T-cell (primary cell): ENCODE results near the gene CDKN2B-AS1. TPM values are rescaled to one million over a fixed set of nuclear protein-coding genes. Genes with fewer than 3 reads are reported as not detected.

Source experiments
- ATAC-seq, 4 experiments: fragments of 200-7000 bp in 3 of 4; fragments of 150-1000 bp in 1 of 4; cut with Tn5 transposase; replicated peaks in 1 of 4; 1 replicate in 3 of 4; 2 replicates in 1 of 4; pipeline ENCODE4 v1.10.0; 2021; ENCODE audit warnings: moderate library complexity in 3 of 4, mild to moderate bottlenecking in 2 of 4, moderate number of reproducible peaks in 1 of 4
- CTCF ChIA-PET, 2 donors: fragments of 300-600 bp; sonication (Branson Sonifier 250); formaldehyde crosslinking; loops; one replicate each; lab custom pipeline; 2022; ENCODE audit warnings: antibody characterized with exemption in 2 of 2; lab: Charles Lee
- POLR2A ChIA-PET, 2 donors: fragments of 300-600 bp; sonication (Branson Sonifier 250); formaldehyde crosslinking; loops; one replicate each; lab custom pipeline; 2022; ENCODE audit warnings: antibody characterized with exemption in 2 of 2; lab: Charles Lee
- DNase-seq, 35 experiments: peaks; one replicate each; pipeline versions ENCODE4 v3.0.0 to v3.0.0-alpha.2; 2013 to 2023
- H3K27ac ChIP-seq: one replicate; pipeline ENCODE4 v1.5.1; 2013; ENCODE audit warnings: low read length
- H3K27me3 ChIP-seq, 2 experiments: replicated peaks in 1 of 2; 1 replicate in 1 of 2; 2 replicates in 1 of 2; pipeline versions ENCODE4 v1.6.1 to v1.7.0; 2013; ENCODE audit warnings: low read length in 1 of 2, mixed read lengths in 1 of 2; ENCODE audit not compliant: control insufficient read depth in 2 of 2, insufficient read depth in 2 of 2; ENCODE audit errors: extremely low read depth in 1 of 2
- H3K36me3 ChIP-seq, 2 donors: 1 replicate in 1 of 2; 2 replicates in 1 of 2; pipeline versions ENCODE4 v1.6.1 to v1.7.0; 2013; ENCODE audit warnings: low read length in 1 of 2; ENCODE audit not compliant: control insufficient read depth in 2 of 2, insufficient read depth in 1 of 2; ENCODE audit errors: extremely low read depth in 1 of 2
- H3K4me1 ChIP-seq, 2 experiments: 1 replicate in 1 of 2; 2 replicates in 1 of 2; pipeline versions ENCODE4 v1.6.1 to v1.7.0; 2013; ENCODE audit warnings: low read length in 2 of 2, mixed read lengths in 1 of 2; ENCODE audit not compliant: insufficient read depth in 2 of 2, control insufficient read depth in 1 of 2; ENCODE audit errors: extremely low read depth in 1 of 2
- H3K4me3 ChIP-seq, 2 donors: 1 replicate in 1 of 2; 2 replicates in 1 of 2; pipeline versions ENCODE4 v1.5.1 to v1.7.0; 2013; ENCODE audit warnings: mild to moderate bottlenecking in 2 of 2, low read length in 1 of 2, moderate library complexity in 1 of 2; ENCODE audit not compliant: control insufficient read depth in 1 of 2; ENCODE audit errors: extremely low read depth in 1 of 2
- H3K9me3 ChIP-seq: 2 replicates; pipeline ENCODE4 v1.7.0; 2013
- H3K27ac Mint-ChIP-seq, 2 donors: one replicate each; pipeline ENCODE4 v1.8.0; 2020 to 2021; ENCODE audit warnings: mild to moderate bottlenecking in 2 of 2, mixed read lengths in 2 of 2
- H3K27me3 Mint-ChIP-seq, 2 donors: one replicate each; pipeline ENCODE4 v1.8.0; 2021 to 2022; ENCODE audit warnings: mixed read lengths in 2 of 2
- H3K36me3 Mint-ChIP-seq: one replicate; pipeline ENCODE4 v1.8.0; 2021; ENCODE audit warnings: mixed read lengths
- H3K4me1 Mint-ChIP-seq, 3 donors: one replicate each; pipeline ENCODE4 v1.8.0; 2020 to 2022; ENCODE audit warnings: mixed read lengths in 3 of 3, mild to moderate bottlenecking in 1 of 3
- H3K4me3 Mint-ChIP-seq, 3 donors: one replicate each; pipeline ENCODE4 v1.8.0; 2020 to 2022; ENCODE audit warnings: mild to moderate bottlenecking in 3 of 3, mixed read lengths in 3 of 3, moderate library complexity in 3 of 3
- H3K9me3 Mint-ChIP-seq, 3 donors: one replicate each; pipeline ENCODE4 v1.8.0; 2020 to 2022; ENCODE audit warnings: mixed read lengths in 3 of 3
- WGBS: methylation state at CpG from one replicate; pipeline ENCODE4 v1.1.5; 2013; ENCODE audit warnings: missing lambda C conversion rate; ENCODE audit not compliant: insufficient coverage; 5-methylcytosine and 5-hydroxymethylcytosine counted together
- total RNA-seq, 35 experiments: library from RNA in 6 of 35; stranded (reverse) in 6 of 35; fragments of 120-200 nt in 1 of 35; gene quantifications; one replicate each; pipeline versions ENCODE4 v1.2.1 to v1.2.4 and lab custom pipeline; 2013 to 2026

CDKN2B-AS1 gene
- total RNA-seq, 5 donors from 2014 or later (not counting 1 experiment from before 2014, with no cell fraction given) = 1.1 to 1.5 (median 1.4) TPM

- peaks cover 0 to 17% (median 6%) of the 10 kb centered on the region in 3 donors for H3K4me1 Mint-ChIP-seq
- no peak for DNase-seq
- ChIA-PET POLR2A (interaction anchor here in 1 of 2 donors (0.6 kb wide), 1 partner anchor 245 kb away, joined by 3 read pairs; no protein-coding TSS in a partner anchor), CTCF (no interaction called here)
- WGBS = 88% methylated on average over 3 of the region's 8 CpGs
- no peak overlapping the region for H3K27ac Mint-ChIP-seq
- H3K4me3 ChIP-seq = no peak overlapping the region
- H3K27ac ChIP-seq = no peak overlapping the region
- no peaks in the 10 kb centered on the region for H3K27me3 Mint-ChIP-seq
- ATAC-seq = no peak
- peaks cover 0 to 2% of the 10 kb centered on the region in 2 experiments for H3K27me3 ChIP-seq
- no peaks in the 10 kb centered on the region for H3K4me1 ChIP-seq
- H3K9me3 ChIP-seq = no peaks in the 10 kb centered on the region
- H3K9me3 Mint-ChIP-seq = no peaks in the 10 kb centered on the region
- H3K4me3 Mint-ChIP-seq = no peak overlapping the region
- no peaks in the 10 kb centered on the region for H3K36me3 Mint-ChIP-seq
- no peaks in the 10 kb centered on the region for H3K36me3 ChIP-seq
Measured at GRCh38 chr9:22033012-22033630, 38.5 kb downstream of the CDKN2B-AS1 start.

DNA sequence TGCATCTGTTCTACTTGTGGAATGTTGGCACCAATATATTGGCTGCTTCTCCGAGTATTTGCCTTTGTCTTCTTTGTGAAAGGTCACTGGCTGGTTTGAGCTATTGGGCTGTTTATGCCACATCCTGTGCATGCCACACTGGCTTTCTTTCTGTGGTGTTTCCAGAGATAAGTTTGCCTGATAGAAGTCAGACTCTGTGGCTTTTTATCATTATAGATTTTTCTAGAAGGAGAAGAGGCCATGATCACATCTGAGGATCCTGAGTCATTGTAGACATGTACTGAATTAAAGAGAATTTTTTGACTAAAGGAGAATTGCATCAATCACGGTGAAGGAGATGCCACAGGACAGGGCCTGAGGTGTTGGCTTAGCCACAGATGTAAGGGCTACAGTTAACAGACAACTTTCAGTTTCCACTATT lies 41.0 kb downstream of the CDKN2B-AS1 start:
- ChIA-PET POLR2A (no interaction called here), CTCF (interaction anchor here (0.6 to 1.6 kb wide), 5 partner anchors 24 to 226 kb away, joined by 3 to 8 read pairs (median 3); partner anchors contain the start of gene CDKN2B (in 1 of the 2))
- Histone ChIP-seq H3K4me3 (no peak overlapping the region), H3K27me3 (no peaks in the 10 kb centered on the region), H3K9me3 (no peaks in the 10 kb centered on the region), H3K36me3 (no peaks in the 10 kb centered on the region), H3K27ac (no peak overlapping the region), H3K4me1 (no peaks in the 10 kb centered on the region)
- peaks cover 0 to 17% (median 6%) of the 10 kb centered on the region in 3 donors for H3K4me1 Mint-ChIP-seq
- no peaks in the 10 kb centered on the region for H3K36me3 Mint-ChIP-seq
- no peaks in the 10 kb centered on the region for H3K27me3 Mint-ChIP-seq
- H3K9me3 Mint-ChIP-seq = no peaks in the 10 kb centered on the region
- DNase-seq (no peak), ATAC-seq (no peak)
- H3K27ac Mint-ChIP-seq = peak overlapping the region in 1 of 2 donors; percentile 33
- H3K4me3 Mint-ChIP-seq = no peak overlapping the region
- WGBS = 80% methylated on average over 1 of the region's 2 CpGs

DNA sequence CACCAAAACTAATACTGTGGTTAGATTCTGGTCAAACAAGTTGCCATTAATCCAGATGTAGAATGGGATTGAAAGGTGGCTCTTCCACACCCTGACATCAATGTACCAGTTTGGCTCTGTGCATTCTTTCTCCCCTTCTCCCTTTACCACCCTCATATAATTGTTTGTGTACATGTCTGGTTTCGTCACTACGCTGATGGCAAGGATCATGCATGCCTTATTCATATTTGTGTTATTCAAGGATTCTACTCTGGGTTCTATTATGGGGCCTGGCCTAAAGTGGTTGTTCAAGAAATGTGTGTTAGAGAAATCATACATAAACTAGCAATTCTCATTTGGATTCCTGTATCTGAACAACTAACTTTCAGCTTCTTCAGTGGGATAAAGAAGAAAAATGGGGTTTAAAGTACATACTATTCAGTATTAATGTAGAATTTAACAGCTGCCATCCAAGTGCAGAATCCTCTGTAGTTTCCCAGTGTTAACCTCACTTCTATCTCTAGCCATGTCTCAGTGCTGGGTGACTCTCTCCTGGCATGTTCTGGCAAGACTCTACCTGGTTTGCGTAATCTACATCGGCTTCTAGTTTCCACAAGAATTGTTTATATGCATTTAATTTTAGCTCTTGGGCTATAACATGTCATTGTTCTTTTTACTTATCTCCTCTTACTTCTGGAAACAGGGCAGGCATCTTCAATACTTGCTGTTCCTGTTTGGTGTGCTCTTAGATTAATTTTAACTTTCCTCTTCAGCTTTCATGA lies 42.5 kb downstream of the CDKN2B-AS1 start:
- DNase-seq (no peak), ATAC-seq (no peak)
- H3K9me3 Mint-ChIP-seq = no peaks in the 10 kb centered on the region
- no peaks in the 10 kb centered on the region for H3K27me3 Mint-ChIP-seq
- H3K36me3 Mint-ChIP-seq = no peaks in the 10 kb centered on the region
- H3K27ac ChIP-seq = no peak overlapping the region
- no CpG with 5 or more reads among the region's 4 CpGs for WGBS
- no peak overlapping the region for H3K4me3 Mint-ChIP-seq
- CTCF ChIA-PET = interaction anchor here (0.5 to 5.0 kb wide), 16 partner anchors 9 to 1149 kb away, joined by 3 to 69 read pairs (median 4); partner anchors contain the start of gene CDKN2B (in 1 of the 2)
- no peak overlapping the region for H3K27ac Mint-ChIP-seq
- H3K4me1 ChIP-seq = no peaks in the 10 kb centered on the region
- no peaks in the 10 kb centered on the region for H3K36me3 ChIP-seq
- no peak overlapping the region for H3K4me3 ChIP-seq
- POLR2A ChIA-PET = interaction anchor here in 1 of 2 donors (0.6 kb wide), 1 partner anchor 30 kb away, joined by 3 read pairs; no protein-coding TSS in a partner anchor
- peaks cover 0 to 28% (median 19%) of the 10 kb centered on the region in 3 donors for H3K4me1 Mint-ChIP-seq
- no peaks in the 10 kb centered on the region for H3K27me3 ChIP-seq
- H3K9me3 ChIP-seq = no peaks in the 10 kb centered on the region

DNA sequence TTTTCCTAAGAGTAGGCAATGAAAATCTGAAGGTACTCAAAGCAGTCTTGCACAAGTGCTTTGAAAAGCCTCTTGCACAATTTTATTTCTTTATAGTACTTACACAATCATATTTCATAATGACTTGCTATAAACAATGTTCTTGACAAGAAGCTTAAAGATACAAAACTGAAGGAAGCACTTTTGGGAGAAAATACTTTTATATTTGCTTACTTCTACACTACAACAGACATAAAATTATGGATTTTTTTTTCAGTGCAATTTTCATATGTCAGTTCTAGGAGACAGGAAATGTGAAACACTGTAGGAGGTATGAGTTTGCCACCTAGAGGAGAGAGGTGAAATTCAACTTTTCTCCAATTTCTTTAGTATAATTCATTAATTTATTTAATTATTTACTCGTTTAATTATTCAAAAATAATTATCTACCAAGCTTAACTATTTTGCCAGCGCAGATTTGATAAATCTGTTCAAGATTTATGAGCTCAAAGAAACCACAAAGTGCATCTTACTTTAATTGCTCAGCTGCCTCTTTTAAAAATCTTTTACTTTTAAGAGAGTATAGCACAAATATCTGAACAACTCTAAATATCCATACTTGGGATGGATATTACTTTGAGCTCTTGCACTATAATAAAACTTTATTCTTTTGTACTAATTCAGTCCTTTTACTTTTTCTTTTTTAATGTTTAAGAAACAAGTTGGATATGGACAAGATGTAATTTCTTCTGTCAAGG lies 43.5 kb downstream of the CDKN2B-AS1 start:
- Histone ChIP-seq H3K27ac (no peak overlapping the region), H3K36me3 (no peaks in the 10 kb centered on the region), H3K27me3 (no peaks in the 10 kb centered on the region), H3K4me3 (no peak overlapping the region), H3K4me1 (no peaks in the 10 kb centered on the region), H3K9me3 (no peaks in the 10 kb centered on the region)
- POLR2A ChIA-PET = interaction anchor here in 1 of 2 donors (1.6 kb wide), 1 partner anchor 24 kb away, joined by 5 read pairs; no protein-coding TSS in a partner anchor
- Mint-ChIP-seq H3K27ac (no peak overlapping the region), H3K9me3 (no peaks in the 10 kb centered on the region), H3K4me1 (peaks cover 0 to 28% (median 19%) of the 10 kb centered on the region in 3 donors), H3K4me3 (no peak overlapping the region), H3K27me3 (peaks cover 0 to 1% of the 10 kb centered on the region in 2 donors), H3K36me3 (no peaks in the 10 kb centered on the region)
- WGBS = no CpG with 5 or more reads among the region's 2 CpGs
- ATAC-seq = peak in 2 of 4 experiments; percentile 55 to 58
- peak in 1 of 35 experiments; percentile 50 for DNase-seq
- CTCF ChIA-PET = interaction anchor here (0.6 to 5.0 kb wide), 19 partner anchors 8 to 1150 kb away, joined by 3 to 69 read pairs (median 3); no protein-coding TSS in a partner anchor

GRCh38 chr9:22039258-22039657 lies 44.7 kb downstream of the CDKN2B-AS1 start:
- H3K9me3 Mint-ChIP-seq = no peaks in the 10 kb centered on the region
- no peak overlapping the region for H3K4me3 ChIP-seq
- POLR2A ChIA-PET = interaction anchor here (0.6 to 1.6 kb wide), 2 partner anchors 23 to 127 kb away, joined by 3 to 5 read pairs; no protein-coding TSS in a partner anchor
- DNase-seq (no peak), ATAC-seq (no peak)
- H3K36me3 ChIP-seq = no peaks in the 10 kb centered on the region
- no peaks in the 10 kb centered on the region for H3K27me3 ChIP-seq
- H3K36me3 Mint-ChIP-seq = no peaks in the 10 kb centered on the region
- H3K4me1 Mint-ChIP-seq = peaks cover 0 to 28% (median 19%) of the 10 kb centered on the region in 3 donors
- no peaks in the 10 kb centered on the region for H3K9me3 ChIP-seq
- H3K27me3 Mint-ChIP-seq = peaks cover 0 to 3% of the 10 kb centered on the region in 2 donors
- CTCF ChIA-PET = interaction anchor here (1.0 to 5.0 kb wide), 9 partner anchors 11 to 227 kb away, joined by 3 to 56 read pairs (median 4); no protein-coding TSS in a partner anchor
- H3K27ac Mint-ChIP-seq = no peak overlapping the region
- WGBS = 100% methylated on average over 1 of the region's 3 CpGs
- no peak overlapping the region for H3K4me3 Mint-ChIP-seq
- no peak overlapping the region for H3K27ac ChIP-seq
- H3K4me1 ChIP-seq = no peaks in the 10 kb centered on the region
